GM18909 (cell line): ENCODE measurements around the gene OSTN.

ENCODE experiments used
- ATAC-seq: cut with Tn5 transposase; IDR thresholded peaks from one replicate; pipeline ENCODE4 v1.9.1; 2021; ENCODE audit warnings: mild to moderate bottlenecking; ENCODE audit not compliant: unreplicated experiment, poor library complexity

Gene OSTN

GRCh38 chr3:191227541-191227940 lies 28.5 kb downstream of the OSTN start:
- ATAC-seq, result no peak

GRCh38 chr3:191234216-191234615 lies 35.2 kb downstream of the OSTN start:
- no peak for ATAC-seq

GRCh38 chr3:191235331-191236314 lies 36.6 kb downstream of the OSTN start:
- ATAC-seq, result peak; percentile 100

- ATAC-seq, result no peak
Measured at GRCh38 chr3:191236646-191237045, 37.6 kb downstream of the OSTN start.

- no peak for ATAC-seq
Measured at GRCh38 chr3:191237047-191237882, 38.2 kb downstream of the OSTN start.

- no peak for ATAC-seq
Measured at GRCh38 chr3:191238321-191238817, 39.3 kb downstream of the OSTN start.

- no peak for ATAC-seq
Measured at GRCh38 chr3:191239407-191240031, 40.5 kb downstream of the OSTN start.

GRCh38 chr3:191240486-191240885 lies 41.4 kb downstream of the OSTN start:
- no peak for ATAC-seq

GRCh38 chr3:191244242-191244867 lies 45.3 kb downstream of the OSTN start:
- peak; percentile 44 for ATAC-seq

GRCh38 chr3:191246034-191246433 lies 47.0 kb downstream of the OSTN start:
- peak; percentile 77 for ATAC-seq

GRCh38 chr3:191246630-191247029 lies 47.6 kb downstream of the OSTN start:
- no peak for ATAC-seq

- ATAC-seq, result peak; percentile 56
Measured at GRCh38 chr3:191253089-191253799, 54.2 kb downstream of the OSTN start.

- ATAC-seq, result no peak
Measured at GRCh38 chr3:191254098-191254873, 55.2 kb downstream of the OSTN start.

- ATAC-seq, result no peak
Measured at GRCh38 chr3:191255156-191255555, 56.1 kb downstream of the OSTN start.

- ATAC-seq, result no peak
Measured at GRCh38 chr3:191256405-191256804, 57.4 kb downstream of the OSTN start.

GRCh38 chr3:191257286-191257685 lies 58.2 kb downstream of the OSTN start:
- no peak for ATAC-seq

GRCh38 chr3:191259486-191259885 lies 60.4 kb downstream of the OSTN start:
- ATAC-seq, result no peak

GRCh38 chr3:191260431-191261303 lies 61.6 kb downstream of the OSTN start:
- ATAC-seq, result no peak
